HepG2 (cell line): ENCODE data around the gene MSI2. TPM values are rescaled to one million over a fixed set of nuclear protein-coding genes. Genes with fewer than 3 reads are reported as not detected.
A peak's percentile ranks its signal among the peaks of the same experiment; 100 is the strongest.

Experiments used
- ATAC-seq: fragments of 200-7000 bp; cut with Tn5 transposase; 3 replicates; pipeline ENCODE4 v1.9.1; 2020; ENCODE audit warnings: mild to moderate bottlenecking, moderate library complexity
- BruUV-seq: library from RNA; stranded (reverse); fragments of 400-500 nt; replicated peaks from 2 replicates; lab custom pipeline; 2021; lab: Mats Ljungman, UMichigan
- CTCF ChIA-PET: fragments of 300-600 bp; formaldehyde crosslinking; extraction: SDS; loops from one replicate; lab custom pipeline; 2021; ENCODE audit warnings: low total read pairs, inconsistent platforms, low intra/inter-chr PET ratio; lab: Yijun Ruan, JAX
- POLR2A ChIA-PET: fragments of 350-600 bp; sonication (Branson Sonifier 250); formaldehyde crosslinking; loops from one replicate; lab custom pipeline; 2020; ENCODE audit warnings: antibody characterized with exemption, inconsistent platforms; lab: Yijun Ruan, JAX
- DNase-seq: peaks from one replicate; pipeline ENCODE4 v3.0.0-alpha.2; 2015; ENCODE audit warnings: low spot score
- FAIRE-seq: peaks from 3 replicates; lab custom pipeline; 2011; peaks lifted over from hg19 to GRCh38; lab: Jason Lieb, UNC
- H2AFZ ChIP-seq: one replicate; pipeline ENCODE4 v1.6.1; 2011; ENCODE audit warnings: low read length, inconsistent platforms
- H3K27ac ChIP-seq: fragments of 300-600 bp; 3 replicates; pipeline ENCODE4 v1.8.0; 2011; ENCODE audit warnings: mixed run types, mild to moderate bottlenecking, mixed read lengths, low read length, inconsistent platforms; ENCODE audit not compliant: insufficient read depth; ENCODE audit errors: extremely low read length
- H3K27me3 ChIP-seq, 2 experiments: fragments of 200-600 bp in 1 of 2; 2 replicates in 1 of 2; 3 replicates in 1 of 2; pipeline versions ENCODE4 v1.6.0 to v1.8.0; 2011; ENCODE audit warnings: low read length in 2 of 2, mild to moderate bottlenecking in 2 of 2, moderate library complexity in 2 of 2, inconsistent platforms in 1 of 2; ENCODE audit not compliant: insufficient read depth in 2 of 2, control insufficient read depth in 1 of 2
- H3K36me3 ChIP-seq, 2 experiments: fragments of 200-600 bp in 1 of 2; replicated peaks in 1 of 2; 2 replicates in 1 of 2; 3 replicates in 1 of 2; pipeline versions ENCODE4 v1.5.1 to v1.8.0; 2011; ENCODE audit warnings: low read length in 2 of 2, inconsistent platforms in 1 of 2; ENCODE audit not compliant: insufficient read depth in 2 of 2, control insufficient read depth in 1 of 2
- H3K4me1 ChIP-seq: 2 replicates; pipeline ENCODE4 v1.5.1; 2012; ENCODE audit warnings: low read length, inconsistent platforms; ENCODE audit not compliant: insufficient read depth
- H3K4me2 ChIP-seq: 2 replicates; pipeline ENCODE4 v1.6.0; 2011; ENCODE audit warnings: low read depth, low read length, inconsistent platforms
- H3K4me3 ChIP-seq, 3 experiments: fragments of 200-600 bp in 1 of 3; sonication (generic), shearing (Covaris generic) in 1 of 3; replicated peaks in 1 of 3; 2 replicates each; pipeline ENCODE4 v1.5.1; 2011 to 2016; ENCODE audit warnings: low read length in 3 of 3, inconsistent platforms in 2 of 3, low read depth in 2 of 3, mild to moderate bottlenecking in 2 of 3, control low read depth in 1 of 3, mixed read lengths in 1 of 3; ENCODE audit not compliant: insufficient read depth in 1 of 3
- H3K79me2 ChIP-seq: one replicate; pipeline ENCODE4 v1.6.1; 2011; ENCODE audit warnings: low read length, inconsistent platforms; ENCODE audit not compliant: insufficient read depth
- H3K9ac ChIP-seq: 2 replicates; pipeline ENCODE4 v1.6.0; 2011; ENCODE audit warnings: mild to moderate bottlenecking, low read depth, low read length, inconsistent platforms; ENCODE audit not compliant: insufficient read depth
- H3K9me3 ChIP-seq: 2 replicates; pipeline ENCODE4 v1.5.1; 2012; ENCODE audit warnings: mild to moderate bottlenecking, low read length
- H4K20me1 ChIP-seq: 2 replicates; pipeline ENCODE4 v1.6.0; 2011; ENCODE audit warnings: inconsistent platforms, mild to moderate bottlenecking, low read length, moderate library complexity; ENCODE audit not compliant: insufficient read depth
- AGO2 ChIP-seq: fragments of 200-400 bp; formaldehyde crosslinking; optimal IDR thresholded peaks from 2 replicates; pipeline ENCODE3; 2017; ENCODE audit warnings: mild to moderate bottlenecking, low read depth, low read length, moderate library complexity
- FOXO4 ChIP-seq: sonication (generic); formaldehyde crosslinking; conservative IDR thresholded peaks from 2 replicates; pipeline ENCODE4 v1.8.1; 2023; ENCODE audit warnings: missing genetic modification reagents
- RFX1 ChIP-seq: fragments of 450-650 bp; IDR thresholded peaks from 2 replicates; pipeline ENCODE4 v1.6.1; 2017
- RFX3 ChIP-seq: IDR thresholded peaks from 2 replicates; pipeline ENCODE4 v1.6.1; 2016; ENCODE audit warnings: missing biosample characterization, missing genetic modification reagents
- ZBTB33 ChIP-seq: sonication (generic); formaldehyde crosslinking; IDR thresholded peaks from 2 replicates; pipeline ENCODE4 v1.4.0; 2020; ENCODE audit warnings: missing genetic modification reagents
- ZBTB38 ChIP-seq: sonication (generic); formaldehyde crosslinking; IDR thresholded peaks from 2 replicates; pipeline ENCODE4 v1.5.1; 2020; ENCODE audit warnings: mild to moderate bottlenecking, missing genetic modification reagents
- ZBTB42 ChIP-seq: sonication (generic); formaldehyde crosslinking; IDR thresholded peaks from 2 replicates; pipeline ENCODE4 v1.5.0; 2020; ENCODE audit warnings: mild to moderate bottlenecking, missing genetic modification reagents
- ZNF768 ChIP-seq: sonication (generic); formaldehyde crosslinking; IDR thresholded peaks from 2 replicates; pipeline ENCODE4 v1.4.0; 2020; ENCODE audit warnings: missing genetic modification reagents
- WGBS: methylation state at CpG from one replicate; pipeline ENCODE4 v1.1.6; 2017; ENCODE audit warnings: low lambda C conversion rate; 5-methylcytosine and 5-hydroxymethylcytosine counted together
- in situ Hi-C: cut with HindIII; loops from 2 replicates; pipeline ENCODE4 v1.10.0; 2017; ENCODE audit warnings: low pct_unique_long_range_greater_than_20kb; ENCODE audit not compliant: extremely low pct_ligation_motif_present
- intact Hi-C: fragments of 100-400 bp; cut with micrococcal nuclease; formaldehyde crosslinking; loops from one replicate; pipeline ENCODE4 v1.10.0; 2022; ENCODE audit not compliant: unreplicated experiment
- polyA plus RNA-seq, 8 experiments: library from polyadenylated mRNA; depleted of rRNA in 3 of 8; stranded (reverse) in 7 of 8; unstranded in 1 of 8; fragments of >200 nt; fragmentation: Illumina TruSeq in 4 of 8; extraction: Trizol in 4 of 8; gene quantifications; 2 replicates each; pipeline versions ENCODE4 v1.2.1 to v1.2.3, GENCODE V29; 2011 to 2016; ENCODE audit warnings: low read depth in 4 of 8, missing spikeins in 1 of 8, mixed read lengths in 1 of 8; ENCODE audit not compliant: insufficient read depth in 1 of 8
- total RNA-seq, 5 experiments: library from RNA; depleted of rRNA; stranded (reverse); fragments of >200 nt; fragmentation: Illumina TruSeq; extraction: Trizol; gene quantifications; 2 replicates each; pipeline ENCODE4 v1.2.3, GENCODE V29; 2016; ENCODE audit warnings: low read depth in 1 of 5

The MSI2 gene
- total and polyA plus RNA-seq, 2 of the 13 experiments (the other 11 are each of a cell fraction or from before 2014, with no cell fraction given): 77.5 to 78.4 TPM

GRCh38 chr17:57553991-57554825, 297.9 kb downstream of the MSI2 start:
- ChIA-PET CTCF (no interaction called here), POLR2A (interaction anchor here (0.6 to 1.6 kb wide), 3 partner anchors 24 to 40 kb away, joined by 3 to 8 read pairs (median 3); no protein-coding TSS in a partner anchor)
- Histone ChIP-seq H4K20me1 (no peaks in the 10 kb centered on the region), H3K79me2 (peaks cover 6% of the 10 kb centered on the region), H2AFZ (no peak overlapping the region), H3K27ac (no peak overlapping the region), H3K27me3 (no peaks in the 10 kb centered on the region), H3K4me1 (peaks cover 73% of the 10 kb centered on the region), H3K9me3 (no peaks in the 10 kb centered on the region), H3K4me2 (no peak overlapping the region), H3K9ac (no peak overlapping the region), H3K4me3 (no peak overlapping the region), H3K36me3 (peaks cover 3 to 20% of the 10 kb centered on the region in 2 experiments; a peak in 4 of 5 replicates)
- no peak for FAIRE-seq
- intact Hi-C loops: no loop called here
- BruUV-seq: no TSS peak
- no peak for TF ChIP-seq AGO2
- TF ChIP-seq RFX3 (CRISPR knock-in tag): 0 out of 2 replicates have a peak, but pooled peaks have one; percentile 47
- TF ChIP-seq ZBTB42: no peak
- TF ChIP-seq ZNF768 (CRISPR knock-in tag): peak; percentile 85
- 0 out of 2 replicates have a peak, but pooled peaks have one; percentile 70 for TF ChIP-seq FOXO4 (CRISPR knock-in tag)
- peak; percentile 38; the same call in 1 of the 2 replicates for TF ChIP-seq RFX1
- TF ChIP-seq ZBTB33 (CRISPR knock-in tag): peak; percentile 96
- no peak for TF ChIP-seq ZBTB38 (CRISPR knock-in tag)
- in situ Hi-C loops: no loop called here
- no peak for DNase-seq
- no peak for ATAC-seq
- 92% methylated on average over 12 of the region's 14 CpGs for WGBS
